Fibroblast of the aortic adventitia (primary cell): ENCODE measurements around the gene CUX1. TPM values are rescaled to one million over a fixed set of nuclear protein-coding genes. Genes with fewer than 3 reads are reported as not detected.
"Not testable (repeated sequence)": the region's sequence is repeated elsewhere in the genome, so short reads cannot be mapped to it uniquely, and the experiment has no call there.

Experiments
- DNase-seq: peaks from one replicate; pipeline ENCODE4 v3.0.0-alpha.2; 2010; ENCODE audit warnings: low read depth
- H3K4me3 ChIP-seq: 2 replicates; pipeline ENCODE4 v1.5.1; 2011; ENCODE audit warnings: low read depth, mild to moderate bottlenecking, control low read depth, low read length, moderate library complexity
- CTCF ChIP-seq: IDR thresholded peaks from 2 replicates; pipeline ENCODE4 v1.5.1; 2011; ENCODE audit warnings: mild to moderate bottlenecking, low read length, control low read depth, inconsistent platforms; ENCODE audit not compliant: insufficient read depth
- total RNA-seq: library from RNA; depleted of rRNA; stranded (reverse); fragments of >200 nt; gene quantifications from 2 replicates; pipeline ENCODE4 v1.2.3, GENCODE V29; 2012; ENCODE audit warnings: low replicate concordance

Gene CUX1
- total RNA-seq, 1 donor: 44.2 TPM

GRCh38 chr7:101867265-101867664 lies 49.8 kb downstream of the CUX1 start:
- no peak for TF ChIP-seq CTCF
- no peak for DNase-seq
- H3K4me3 ChIP-seq: no peak overlapping the region

GRCh38 chr7:101867681-101868080 lies 50.3 kb downstream of the CUX1 start:
- DNase-seq, H3K4me3 ChIP-seq: not testable (repeated sequence)

GRCh38 chr7:101868191-101868950 lies 50.9 kb downstream of the CUX1 start:
- DNase-seq: no peak
- no peak for TF ChIP-seq CTCF

GRCh38 chr7:101869026-101869900 lies 51.8 kb downstream of the CUX1 start:
- TF ChIP-seq CTCF: no peak
- no peak for DNase-seq
- H3K4me3 ChIP-seq: no peak overlapping the region

More at GRCh38 chr7:101868191-101868950, 50.9 kb downstream of the CUX1 start:
- H3K4me3 ChIP-seq: no peak overlapping the region

- H3K4me3 ChIP-seq: no peak overlapping the region
These were observed 52.5 kb downstream of the CUX1 start for GRCh38 chr7:101869901-101870290.

GRCh38 chr7:101870361-101871062 lies 53.1 kb downstream of the CUX1 start:
- TF ChIP-seq CTCF: peak; percentile 6
- DNase-seq: no peak

More at GRCh38 chr7:101869901-101870290, 52.5 kb downstream of the CUX1 start:
- no peak for TF ChIP-seq CTCF
- no peak for DNase-seq

GRCh38 chr7:101871351-101871750 lies 53.9 kb downstream of the CUX1 start:
- no peak for DNase-seq
- H3K4me3 ChIP-seq: no peak overlapping the region
- TF ChIP-seq CTCF: no peak

More at GRCh38 chr7:101870361-101871062, 53.1 kb downstream of the CUX1 start:
- no peak overlapping the region for H3K4me3 ChIP-seq
